ENCODE results near the gene NAV2.

NAV2 gene

GRCh38 chr11:20031155-20032001, 318.7 kb downstream of the NAV2 start:
- peak; percentile 93 for DNase-seq (ENCODE audit: low read depth)
- in situ Hi-C loops (cut with HindIII; ENCODE audit: low sequenced_read_pairs) = no loop called here
- TF ChIP-seq CTCF (IDR thresholded peaks at IDR 0.05; ENCODE audit: low read depth, low read length, missing control alignments) = no peak
- H3K4me3 ChIP-seq (ENCODE audit: low read depth, low read length) = no peak overlapping the region

- DNase-seq (ENCODE audit: low read depth) = no peak
- in situ Hi-C loops (cut with HindIII; ENCODE audit: low sequenced_read_pairs) = no loop called here
- no peak overlapping the region for H3K4me3 ChIP-seq (ENCODE audit: low read depth, low read length)
- no peak for TF ChIP-seq CTCF (IDR thresholded peaks at IDR 0.05; ENCODE audit: low read depth, low read length, missing control alignments)
Observed at GRCh38 chr11:20032127-20032526, 319.5 kb downstream of the NAV2 start.

- TF ChIP-seq CTCF (IDR thresholded peaks at IDR 0.05; ENCODE audit: low read depth, low read length, missing control alignments) = no peak
- DNase-seq (ENCODE audit: low read depth) = no peak
- no peak overlapping the region for H3K4me3 ChIP-seq (ENCODE audit: low read depth, low read length)
- in situ Hi-C loops (cut with HindIII; ENCODE audit: low sequenced_read_pairs) = no loop called here
Observed at GRCh38 chr11:20032577-20033260, 320.1 kb downstream of the NAV2 start.

- no peak overlapping the region for H3K4me3 ChIP-seq (ENCODE audit: low read depth, low read length)
- TF ChIP-seq CTCF (IDR thresholded peaks at IDR 0.05; ENCODE audit: low read depth, low read length, missing control alignments) = no peak
- DNase-seq (ENCODE audit: low read depth) = no peak
- in situ Hi-C loops (cut with HindIII; ENCODE audit: low sequenced_read_pairs) = no loop called here
Observed at GRCh38 chr11:20033806-20034205, 321.2 kb downstream of the NAV2 start.

- no peak for TF ChIP-seq CTCF (IDR thresholded peaks at IDR 0.05; ENCODE audit: low read depth, low read length, missing control alignments)
- no peak for DNase-seq (ENCODE audit: low read depth)
- no peak overlapping the region for H3K4me3 ChIP-seq (ENCODE audit: low read depth, low read length)
- in situ Hi-C loops (cut with HindIII; ENCODE audit: low sequenced_read_pairs) = no loop called here
Observed at GRCh38 chr11:20034941-20035340, 322.3 kb downstream of the NAV2 start.

GRCh38 chr11:20035375-20035700, 322.7 kb downstream of the NAV2 start:
- no peak for DNase-seq (ENCODE audit: low read depth)
- no peak for TF ChIP-seq CTCF (IDR thresholded peaks at IDR 0.05; ENCODE audit: low read depth, low read length, missing control alignments)
- in situ Hi-C loops (cut with HindIII; ENCODE audit: low sequenced_read_pairs) = no loop called here
- H3K4me3 ChIP-seq (ENCODE audit: low read depth, low read length) = no peak overlapping the region

Data from astrocyte of the cerebellum (primary cell).